Measurements from ENCODE around the gene BHLHA9.
"Not testable (repeated sequence)": the region's sequence is repeated elsewhere in the genome, so short reads cannot be mapped to it uniquely, and the experiment has no call there.

The BHLHA9 gene

GRCh38 chr17:1270210-1271029 lies at the start of gene BHLHA9:
TSS of gene BHLHA9 (plus strand) at chr17:1270444. CDS start at chr17:1270564, 120 bp downstream.
- no peak for DNase-seq (ENCODE audit: low read depth in 3 of 3, low spot score in 1 of 3)

GRCh38 chr17:1221209-1221608 lies 49.0 kb upstream of the BHLHA9 start:
- no peak for DNase-seq (ENCODE audit: low read depth in 3 of 3, low spot score in 1 of 3)

- DNase-seq (ENCODE audit: low read depth in 3 of 3, low spot score in 1 of 3) = no peak
These were observed 47.9 kb upstream of the BHLHA9 start for GRCh38 chr17:1222321-1222720.

- DNase-seq (ENCODE audit: low read depth in 3 of 3, low spot score in 1 of 3) = no peak
These were observed 46.6 kb upstream of the BHLHA9 start for GRCh38 chr17:1223662-1224061.

- no peak for DNase-seq (ENCODE audit: low read depth in 3 of 3, low spot score in 1 of 3)
These were observed 45.9 kb upstream of the BHLHA9 start for GRCh38 chr17:1224330-1224729.

- no peak for DNase-seq (ENCODE audit: low read depth in 3 of 3, low spot score in 1 of 3)
These were observed 43.9 kb upstream of the BHLHA9 start for GRCh38 chr17:1226308-1226707.

- DNase-seq (ENCODE audit: low read depth in 3 of 3, low spot score in 1 of 3) = no peak
These were observed 42.9 kb upstream of the BHLHA9 start for GRCh38 chr17:1227365-1227764.

- no peak for DNase-seq (ENCODE audit: low read depth in 3 of 3, low spot score in 1 of 3)
These were observed 42.1 kb upstream of the BHLHA9 start for GRCh38 chr17:1227917-1228780.

GRCh38 chr17:1228781-1229348 lies 41.4 kb upstream of the BHLHA9 start:
- DNase-seq (ENCODE audit: low read depth in 3 of 3, low spot score in 1 of 3) = no peak

- no peak for DNase-seq (ENCODE audit: low read depth in 3 of 3, low spot score in 1 of 3)
These were observed 40.8 kb upstream of the BHLHA9 start for GRCh38 chr17:1229349-1229899.

- DNase-seq (ENCODE audit: low read depth in 3 of 3, low spot score in 1 of 3) = no peak
These were observed 40.2 kb upstream of the BHLHA9 start for GRCh38 chr17:1229900-1230501.

- no peak for DNase-seq (ENCODE audit: low read depth in 3 of 3, low spot score in 1 of 3)
These were observed 38.8 kb upstream of the BHLHA9 start for GRCh38 chr17:1231456-1231855.

GRCh38 chr17:1232331-1232730 lies 37.9 kb upstream of the BHLHA9 start:
- no peak for DNase-seq (ENCODE audit: low read depth in 3 of 3, low spot score in 1 of 3)

GRCh38 chr17:1232786-1233185 lies 37.5 kb upstream of the BHLHA9 start:
- no peak for DNase-seq (ENCODE audit: low read depth in 3 of 3, low spot score in 1 of 3)

- no peak for DNase-seq (ENCODE audit: low read depth in 3 of 3, low spot score in 1 of 3)
These were observed 35.8 kb upstream of the BHLHA9 start for GRCh38 chr17:1234455-1234854.

GRCh38 chr17:1237471-1237870 lies 32.8 kb upstream of the BHLHA9 start:
- no peak for DNase-seq (ENCODE audit: low read depth in 3 of 3, low spot score in 1 of 3)

GRCh38 chr17:1239210-1239609 lies 31.0 kb upstream of the BHLHA9 start:
- no peak for DNase-seq (ENCODE audit: low read depth in 3 of 3, low spot score in 1 of 3)

GRCh38 chr17:1240426-1240825 lies 29.8 kb upstream of the BHLHA9 start:
- DNase-seq (ENCODE audit: low read depth in 3 of 3, low spot score in 1 of 3) = not testable (repeated sequence)

GRCh38 chr17:1241929-1242328 lies 28.3 kb upstream of the BHLHA9 start:
- no peak for DNase-seq (ENCODE audit: low read depth in 3 of 3, low spot score in 1 of 3)

- no peak for DNase-seq (ENCODE audit: low read depth in 3 of 3, low spot score in 1 of 3)
These were observed 25.6 kb upstream of the BHLHA9 start for GRCh38 chr17:1244606-1245012.

All from stimulated activated CD4-positive, alpha-beta T cell treated with anti-CD3 and anti-CD28 coated beads, TNF-alpha, amount 100 ng/mL, for 1 hour (primary cell).